ENCODE results near the gene TBC1D22B. TPM values are rescaled to one million over a fixed set of nuclear protein-coding genes. Genes with fewer than 3 reads are reported as not detected.
A peak's percentile ranks its signal among the peaks of the same experiment; 100 is the strongest.

Gene TBC1D22B
- total RNA-seq, 1 donor from 2014 or later: 4.7 TPM

- DNase-seq (ENCODE audit: low read depth): peak; percentile 100
- H3K4me3 ChIP-seq (ENCODE audit: low read depth, low read length): no peak overlapping the region
- H3K27me3 ChIP-seq (ENCODE audit: control insufficient read depth, insufficient read depth, low read length): no peaks in the 10 kb centered on the region
- no peak for TF ChIP-seq CTCF (IDR thresholded peaks at IDR 0.05; ENCODE audit: insufficient read depth, low read length, severe bottlenecking)
- peak; percentile 96 for FAIRE-seq
- H3K36me3 ChIP-seq (ENCODE audit: control insufficient read depth, insufficient read depth, low read length): no peaks in the 10 kb centered on the region
Observed at GRCh38 chr6:37244430-37245310, 12.9 kb upstream of the TBC1D22B start.

GRCh38 chr6:37251211-37251780 lies 6.3 kb upstream of the TBC1D22B start:
- FAIRE-seq (no peak), DNase-seq (ENCODE audit: low read depth) (peak; percentile 69)
- no peak for TF ChIP-seq CTCF (IDR thresholded peaks at IDR 0.05; ENCODE audit: insufficient read depth, low read length, severe bottlenecking)
- H3K4me3 ChIP-seq (ENCODE audit: low read depth, low read length): no peak overlapping the region
- H3K36me3 ChIP-seq (ENCODE audit: control insufficient read depth, insufficient read depth, low read length): no peaks in the 10 kb centered on the region
- no peaks in the 10 kb centered on the region for H3K27me3 ChIP-seq (ENCODE audit: control insufficient read depth, insufficient read depth, low read length)

- no peak overlapping the region for H3K4me3 ChIP-seq (ENCODE audit: low read depth, low read length)
- DNase-seq (ENCODE audit: low read depth) (no peak), FAIRE-seq (no peak)
- no peak for TF ChIP-seq CTCF (IDR thresholded peaks at IDR 0.05; ENCODE audit: insufficient read depth, low read length, severe bottlenecking)
- H3K27me3 ChIP-seq (ENCODE audit: control insufficient read depth, insufficient read depth, low read length): no peaks in the 10 kb centered on the region
- no peaks in the 10 kb centered on the region for H3K36me3 ChIP-seq (ENCODE audit: control insufficient read depth, insufficient read depth, low read length)
Observed at GRCh38 chr6:37253486-37254007, 4.0 kb upstream of the TBC1D22B start.

- Histone ChIP-seq H3K36me3 (ENCODE audit: control insufficient read depth, insufficient read depth, low read length) (no peaks in the 10 kb centered on the region), H3K4me3 (ENCODE audit: low read depth, low read length) (no peak overlapping the region), H3K27me3 (ENCODE audit: control insufficient read depth, insufficient read depth, low read length) (no peaks in the 10 kb centered on the region)
- no peak for DNase-seq (ENCODE audit: low read depth)
- FAIRE-seq: no peak
- no peak for TF ChIP-seq CTCF (IDR thresholded peaks at IDR 0.05; ENCODE audit: insufficient read depth, low read length, severe bottlenecking)
Observed at GRCh38 chr6:37254881-37255280, 2.7 kb upstream of the TBC1D22B start.

- no peaks in the 10 kb centered on the region for H3K36me3 ChIP-seq (ENCODE audit: control insufficient read depth, insufficient read depth, low read length)
- H3K27me3 ChIP-seq (ENCODE audit: control insufficient read depth, insufficient read depth, low read length): no peaks in the 10 kb centered on the region
- peak overlapping the region; percentile 99 for H3K4me3 ChIP-seq (ENCODE audit: low read depth, low read length)
- peak; percentile 87 for DNase-seq (ENCODE audit: low read depth)
- no peak for TF ChIP-seq CTCF (IDR thresholded peaks at IDR 0.05; ENCODE audit: insufficient read depth, low read length, severe bottlenecking)
- peak; percentile 36 for FAIRE-seq
Observed at GRCh38 chr6:37256692-37257319, 766 bp upstream of the TBC1D22B start.

All from bronchial epithelial cell (primary cell).